Activated naive CD8-positive, alpha-beta T cell (primary cell): ENCODE results near the gene GATM.

Source experiments
- H3K27ac Mint-ChIP-seq: one replicate; pipeline ENCODE4 v1.8.0; 2021; ENCODE audit warnings: mixed read lengths
- H3K27me3 Mint-ChIP-seq: one replicate; pipeline ENCODE4 v1.8.0; 2021; ENCODE audit warnings: mixed read lengths
- H3K36me3 Mint-ChIP-seq: one replicate; pipeline ENCODE4 v1.8.0; 2021; ENCODE audit warnings: mixed read lengths
- H3K4me1 Mint-ChIP-seq: one replicate; pipeline ENCODE4 v1.8.0; 2021; ENCODE audit warnings: low read depth, mixed read lengths
- H3K4me3 Mint-ChIP-seq: one replicate; pipeline ENCODE4 v1.8.0; 2021; ENCODE audit warnings: mild to moderate bottlenecking, mixed read lengths
- H3K9me3 Mint-ChIP-seq: one replicate; pipeline ENCODE4 v1.8.0; 2021; ENCODE audit warnings: low read depth, mixed read lengths

GATM gene

GRCh38 chr15:45395943-45396342 lies 17.6 kb upstream of the GATM start:
- Mint-ChIP-seq H3K4me1 (peaks cover 4% of the 10 kb centered on the region), H3K9me3 (no peaks in the 10 kb centered on the region), H3K27me3 (peaks cover 7% of the 10 kb centered on the region), H3K36me3 (peaks cover 2% of the 10 kb centered on the region), H3K4me3 (no peak overlapping the region), H3K27ac (no peak overlapping the region)

- Mint-ChIP-seq H3K9me3 (no peaks in the 10 kb centered on the region), H3K27me3 (peaks cover 9% of the 10 kb centered on the region)
These were observed 16.3 kb upstream of the GATM start for GRCh38 chr15:45394681-45395080.

DNA sequence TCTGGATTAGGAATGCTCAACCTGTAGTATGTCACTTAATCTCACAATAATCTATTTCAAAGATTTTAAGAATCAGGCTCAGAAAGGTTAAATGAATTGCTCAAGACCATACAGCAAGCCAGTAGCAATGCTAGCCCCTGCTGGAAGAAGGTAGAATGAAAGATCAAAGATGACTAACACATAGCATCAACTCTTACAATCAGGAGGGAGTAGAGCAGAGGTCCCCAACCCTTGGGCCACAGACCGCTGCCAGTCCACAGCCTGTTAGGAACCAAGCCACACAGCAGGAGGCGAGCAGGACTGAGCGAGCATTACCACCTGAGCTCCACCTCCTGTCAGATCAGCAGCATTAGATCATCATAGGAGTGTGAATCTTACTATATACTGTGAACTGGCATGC lies 15.5 kb upstream of the GATM start:
- Mint-ChIP-seq H3K4me3 (no peak overlapping the region), H3K9me3 (no peaks in the 10 kb centered on the region), H3K27ac (no peak overlapping the region), H3K4me1 (no peaks in the 10 kb centered on the region), H3K27me3 (peaks cover 9% of the 10 kb centered on the region), H3K36me3 (peaks cover 2% of the 10 kb centered on the region)

More at GRCh38 chr15:45394681-45395080, 16.3 kb upstream of the GATM start:
- no peak overlapping the region for H3K4me3 Mint-ChIP-seq
- H3K36me3 Mint-ChIP-seq, result peaks cover 2% of the 10 kb centered on the region
- H3K4me1 Mint-ChIP-seq, result peaks cover 3% of the 10 kb centered on the region
- H3K27ac Mint-ChIP-seq, result no peak overlapping the region

- Mint-ChIP-seq H3K4me3 (no peak overlapping the region), H3K27ac (no peak overlapping the region), H3K27me3 (peaks cover 13% of the 10 kb centered on the region), H3K4me1 (no peaks in the 10 kb centered on the region), H3K36me3 (peaks cover 2% of the 10 kb centered on the region), H3K9me3 (no peaks in the 10 kb centered on the region)
These were observed 14.2 kb upstream of the GATM start for GRCh38 chr15:45392584-45392855.

DNA sequence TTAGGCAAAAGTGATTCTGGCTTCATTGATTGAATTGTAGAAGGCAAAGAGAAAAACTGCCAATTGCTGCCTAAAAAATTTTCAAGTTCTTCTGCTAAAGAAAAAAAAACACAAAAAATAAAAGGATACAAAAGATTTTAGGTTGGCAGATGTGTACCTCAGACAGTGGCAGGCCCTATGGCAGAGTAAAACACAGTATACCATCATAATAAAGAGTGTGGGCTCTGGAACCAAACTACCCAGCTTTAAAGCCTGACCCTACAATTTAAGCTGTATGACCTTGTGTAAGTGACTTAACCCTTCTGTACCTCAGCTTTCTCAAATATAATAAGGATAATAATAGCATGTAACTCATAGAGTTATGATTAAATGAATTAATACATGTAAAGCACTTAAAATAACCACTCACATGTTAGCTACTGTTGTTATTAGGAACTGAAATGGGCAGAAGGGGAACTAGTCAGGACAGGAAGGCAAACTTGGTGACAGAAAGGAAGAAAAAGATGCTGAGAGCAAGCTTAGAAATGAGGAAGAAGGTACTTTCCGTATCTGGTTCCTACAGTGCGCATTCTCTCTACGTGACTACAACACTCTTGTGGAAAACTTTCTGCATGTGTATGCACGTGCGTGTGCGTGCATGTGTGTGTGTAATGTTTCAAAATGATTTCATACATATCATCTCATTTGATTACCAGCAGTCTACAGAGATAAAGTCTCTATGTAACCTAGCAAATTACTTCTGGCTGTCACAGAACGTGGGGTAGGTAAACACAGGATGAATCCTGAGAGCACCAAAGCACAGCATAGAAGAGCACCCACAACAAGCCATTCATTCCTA lies 13.6 kb upstream of the GATM start:
- H3K9me3 Mint-ChIP-seq, result no peaks in the 10 kb centered on the region
- H3K4me1 Mint-ChIP-seq, result no peaks in the 10 kb centered on the region
- no peak overlapping the region for H3K4me3 Mint-ChIP-seq
- no peak overlapping the region for H3K27ac Mint-ChIP-seq
- peaks cover 13% of the 10 kb centered on the region for H3K27me3 Mint-ChIP-seq
- H3K36me3 Mint-ChIP-seq, result peaks cover 2% of the 10 kb centered on the region

- Mint-ChIP-seq H3K4me3 (no peak overlapping the region), H3K4me1 (no peaks in the 10 kb centered on the region), H3K36me3 (no peaks in the 10 kb centered on the region), H3K27me3 (peaks cover 13% of the 10 kb centered on the region), H3K27ac (no peak overlapping the region), H3K9me3 (no peaks in the 10 kb centered on the region)
These were observed 11.0 kb upstream of the GATM start for GRCh38 chr15:45389351-45389750.

DNA sequence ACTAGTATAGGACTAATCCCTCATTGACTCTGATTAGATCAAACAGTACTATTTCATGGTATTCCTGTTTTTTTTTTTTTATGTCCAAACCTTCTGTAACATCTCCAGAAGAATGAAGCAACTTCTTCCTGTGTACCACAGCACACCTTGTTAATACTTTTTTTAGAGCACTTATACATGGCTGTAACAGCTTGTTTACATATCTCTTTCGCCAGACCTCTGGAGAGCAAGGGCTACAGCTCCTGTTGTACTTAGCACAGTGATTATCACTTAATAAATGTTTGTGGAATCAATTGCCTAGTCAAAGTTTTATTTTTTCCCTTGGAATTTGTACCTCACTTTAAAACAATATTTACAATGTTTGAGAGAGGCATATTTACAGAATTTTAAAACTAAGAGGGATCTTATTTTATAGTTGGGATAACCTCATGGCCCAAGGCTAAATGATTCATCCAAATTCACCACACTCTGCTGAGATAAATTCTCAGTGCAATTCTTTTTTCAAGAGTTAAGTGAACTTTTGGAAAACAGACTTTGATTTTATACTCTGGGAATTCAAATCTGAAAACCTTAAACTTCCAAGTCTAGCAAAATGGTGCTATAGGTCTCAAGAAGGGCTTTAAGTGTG lies 9.2 kb upstream of the GATM start:
- H3K9me3 Mint-ChIP-seq, result no peaks in the 10 kb centered on the region
- no peaks in the 10 kb centered on the region for H3K36me3 Mint-ChIP-seq
- peaks cover 11% of the 10 kb centered on the region for H3K27me3 Mint-ChIP-seq
- H3K4me1 Mint-ChIP-seq, result no peaks in the 10 kb centered on the region
- no peak overlapping the region for H3K27ac Mint-ChIP-seq
- no peak overlapping the region for H3K4me3 Mint-ChIP-seq

DNA sequence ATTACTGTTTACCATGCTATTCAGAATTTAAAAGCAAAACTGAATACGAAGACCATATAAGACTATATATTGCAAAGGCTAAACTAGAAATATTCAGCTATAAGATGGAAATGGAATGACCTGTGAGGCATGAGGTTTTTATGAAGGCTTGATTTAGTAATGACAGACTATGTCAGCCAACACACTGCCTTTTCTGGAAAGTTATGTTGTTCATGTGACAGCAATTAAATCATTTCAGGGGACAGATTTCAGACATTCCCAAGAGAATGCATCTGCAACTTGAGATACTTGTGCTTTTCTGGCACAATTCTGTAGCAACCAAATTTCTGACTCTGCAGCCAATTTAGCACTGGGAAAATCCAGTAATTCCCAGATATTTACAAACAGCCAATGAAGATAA lies 8.6 kb upstream of the GATM start:
- no peak overlapping the region for H3K4me3 Mint-ChIP-seq
- peaks cover 10% of the 10 kb centered on the region for H3K27me3 Mint-ChIP-seq
- H3K27ac Mint-ChIP-seq, result no peak overlapping the region
- no peaks in the 10 kb centered on the region for H3K36me3 Mint-ChIP-seq
- no peaks in the 10 kb centered on the region for H3K9me3 Mint-ChIP-seq
- H3K4me1 Mint-ChIP-seq, result no peaks in the 10 kb centered on the region

- Mint-ChIP-seq H3K4me1 (no peaks in the 10 kb centered on the region), H3K4me3 (no peak overlapping the region), H3K36me3 (no peaks in the 10 kb centered on the region), H3K27me3 (peaks cover 10% of the 10 kb centered on the region), H3K27ac (no peak overlapping the region), H3K9me3 (no peaks in the 10 kb centered on the region)
These were observed 8.1 kb upstream of the GATM start for GRCh38 chr15:45386420-45386819.

- Mint-ChIP-seq H3K27me3 (peaks cover 8% of the 10 kb centered on the region), H3K4me1 (no peaks in the 10 kb centered on the region), H3K4me3 (no peak overlapping the region), H3K36me3 (no peaks in the 10 kb centered on the region), H3K9me3 (no peaks in the 10 kb centered on the region), H3K27ac (no peak overlapping the region)
These were observed 7.2 kb upstream of the GATM start for GRCh38 chr15:45385590-45385989.

DNA sequence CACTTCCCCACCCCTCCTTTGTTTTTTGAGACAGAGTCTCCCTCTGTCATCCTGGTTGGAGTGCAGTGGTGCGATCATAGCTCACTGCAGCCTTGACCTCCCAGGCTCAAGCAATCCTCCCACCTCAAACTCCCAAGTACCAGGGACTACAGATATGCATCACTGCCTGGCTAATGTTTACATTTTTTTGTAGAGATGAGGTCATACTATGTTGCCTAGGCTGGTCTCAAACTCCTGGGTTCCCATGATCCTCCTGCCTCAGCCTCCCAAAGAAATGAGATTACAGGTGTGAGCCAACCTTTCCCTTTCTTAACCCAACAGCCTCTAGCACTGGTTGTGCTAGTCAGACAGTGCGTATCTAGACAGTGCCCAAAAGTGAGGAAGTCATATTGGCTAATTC lies 6.4 kb upstream of the GATM start:
- no peaks in the 10 kb centered on the region for H3K4me1 Mint-ChIP-seq
- H3K36me3 Mint-ChIP-seq, result no peaks in the 10 kb centered on the region
- no peak overlapping the region for H3K27ac Mint-ChIP-seq
- H3K27me3 Mint-ChIP-seq, result peaks cover 8% of the 10 kb centered on the region
- no peaks in the 10 kb centered on the region for H3K9me3 Mint-ChIP-seq
- no peak overlapping the region for H3K4me3 Mint-ChIP-seq

DNA sequence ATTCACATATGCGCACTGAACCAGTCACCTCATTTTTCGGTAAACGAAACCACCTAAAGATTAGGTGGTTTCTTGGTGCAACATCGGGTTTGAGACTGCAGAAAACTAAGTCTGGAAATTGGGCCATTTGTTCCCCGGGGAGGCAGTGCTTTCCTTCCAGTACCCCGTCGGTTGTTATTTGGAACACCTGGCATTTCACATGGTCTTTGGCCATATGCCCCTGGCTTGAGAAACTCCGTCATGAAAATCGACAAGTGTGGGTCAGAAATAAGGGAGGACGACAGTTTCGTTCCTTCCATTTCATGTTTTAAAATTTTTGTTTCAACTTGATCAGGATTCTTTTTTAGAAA lies 544 bp upstream of the GATM start:
- H3K9me3 Mint-ChIP-seq, result no peaks in the 10 kb centered on the region
- peaks cover 20% of the 10 kb centered on the region for H3K4me1 Mint-ChIP-seq
- H3K27ac Mint-ChIP-seq, result no peak overlapping the region
- no peaks in the 10 kb centered on the region for H3K36me3 Mint-ChIP-seq
- H3K4me3 Mint-ChIP-seq, result peak overlapping the region; percentile 72
- H3K27me3 Mint-ChIP-seq, result peaks cover 21% of the 10 kb centered on the region

DNA sequence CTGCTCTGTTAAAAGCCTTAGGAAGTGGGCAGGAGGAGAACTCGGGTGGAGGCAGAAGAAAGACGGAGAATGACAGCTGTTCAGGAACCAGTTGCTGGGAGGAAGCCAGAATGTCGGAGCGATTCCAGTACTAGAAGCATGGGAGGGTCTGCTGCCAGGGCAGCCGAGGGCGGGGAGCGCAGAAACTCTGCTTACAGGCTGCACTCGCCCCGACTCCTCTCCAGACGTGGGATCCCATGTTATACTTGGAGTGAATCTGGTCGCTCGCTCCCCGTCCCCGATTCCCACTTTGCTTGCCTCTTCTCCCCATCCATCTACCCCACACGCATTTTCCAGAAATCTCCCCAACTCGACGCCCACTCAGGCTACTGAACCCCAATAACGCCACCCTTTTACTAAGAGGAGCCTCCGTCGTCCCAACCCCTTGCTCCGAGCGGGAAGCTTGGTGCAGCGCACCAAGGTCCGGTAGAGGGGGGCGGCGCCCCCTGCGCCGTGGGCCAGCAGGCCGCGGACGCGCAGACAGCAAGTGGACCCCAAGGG lies 665 bp downstream of the GATM start:
- H3K27me3 Mint-ChIP-seq, result peaks cover 24% of the 10 kb centered on the region
- peaks cover 20% of the 10 kb centered on the region for H3K4me1 Mint-ChIP-seq
- H3K27ac Mint-ChIP-seq, result no peak overlapping the region
- no peaks in the 10 kb centered on the region for H3K36me3 Mint-ChIP-seq
- no peaks in the 10 kb centered on the region for H3K9me3 Mint-ChIP-seq
- H3K4me3 Mint-ChIP-seq, result peak overlapping the region; percentile 84

DNA sequence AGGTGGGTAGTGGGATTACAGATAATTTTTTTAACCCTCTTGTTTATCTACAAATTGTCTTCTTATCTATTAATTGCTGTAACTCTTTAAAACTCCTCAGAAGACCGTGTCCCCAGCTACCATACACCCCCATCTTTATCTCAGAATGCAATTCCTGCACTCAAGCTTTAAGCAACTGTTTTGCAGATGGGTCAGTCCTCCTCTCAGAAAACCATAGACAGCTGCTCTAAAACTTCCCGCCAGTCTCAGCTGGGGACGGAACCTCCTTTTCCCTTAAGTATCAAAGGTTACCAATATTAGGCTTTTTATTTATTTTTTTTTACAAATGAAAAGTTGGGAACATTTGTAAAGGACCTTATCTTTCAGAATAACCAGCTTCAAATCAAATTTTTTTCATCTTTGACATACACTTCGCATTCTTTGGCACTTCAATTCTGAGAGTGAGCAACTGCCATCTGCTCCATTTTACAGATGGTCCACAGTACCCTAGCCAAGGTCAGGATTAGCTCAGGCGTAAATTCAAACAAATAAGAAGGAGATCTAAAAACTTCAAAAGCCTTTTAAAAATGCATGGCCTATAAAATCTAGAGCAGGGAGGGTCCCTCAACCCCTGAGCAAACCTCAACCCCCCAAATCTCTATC lies 1.3 kb downstream of the GATM start:
- no peak overlapping the region for H3K27ac Mint-ChIP-seq
- H3K9me3 Mint-ChIP-seq, result no peaks in the 10 kb centered on the region
- H3K4me3 Mint-ChIP-seq, result peak overlapping the region; percentile 84
- peaks cover 20% of the 10 kb centered on the region for H3K4me1 Mint-ChIP-seq
- peaks cover 24% of the 10 kb centered on the region for H3K27me3 Mint-ChIP-seq
- H3K36me3 Mint-ChIP-seq, result no peaks in the 10 kb centered on the region

DNA sequence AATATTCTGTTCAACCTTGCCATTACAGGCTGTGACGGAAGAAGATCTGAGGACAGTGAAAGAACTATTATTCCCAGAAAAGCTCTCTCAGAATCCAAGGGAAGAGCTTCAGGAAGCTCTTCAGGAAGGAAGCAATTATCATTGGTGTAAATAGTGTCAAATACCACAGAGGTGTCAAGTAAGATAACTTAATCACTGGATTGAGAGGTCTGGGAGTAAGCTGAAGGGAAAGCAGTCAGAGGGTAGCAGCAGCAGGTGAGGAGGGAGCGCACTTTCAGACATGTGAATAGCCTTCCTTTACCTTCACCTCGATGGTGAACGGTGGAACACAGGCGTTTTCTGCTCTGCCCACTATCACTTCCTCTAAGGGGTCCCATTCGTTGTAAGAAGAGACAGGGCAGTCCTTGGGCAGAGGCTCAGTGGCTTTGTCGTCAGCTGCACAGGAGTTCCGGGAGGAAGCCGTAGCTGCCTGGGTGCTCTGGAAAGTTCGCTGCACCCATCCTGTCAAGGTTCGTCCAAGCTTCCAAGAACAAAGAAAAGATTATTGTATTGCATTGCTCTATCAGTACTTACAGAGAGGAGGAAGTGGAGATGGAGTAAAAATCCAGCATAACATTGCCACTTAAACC lies 1.9 kb downstream of the GATM start:
- Mint-ChIP-seq H3K27me3 (peaks cover 24% of the 10 kb centered on the region), H3K4me3 (peak overlapping the region; percentile 35), H3K36me3 (no peaks in the 10 kb centered on the region), H3K27ac (no peak overlapping the region), H3K9me3 (no peaks in the 10 kb centered on the region), H3K4me1 (peaks cover 20% of the 10 kb centered on the region)
